ENCODE measurements around the gene STON2. TPM values are rescaled to one million over a fixed set of nuclear protein-coding genes. Genes with fewer than 3 reads are reported as not detected.

STON2 gene
- total RNA-seq, 2 donors from 2014 or later, result 12.7 to 23.8 TPM

GRCh38 chr14:81402123-81402495, 2.0 kb upstream of the STON2 start:
- 77% methylated on average over 2 of the region's 2 CpGs for WGBS
- intact Hi-C loops (cut with DNase I), result no loop called here
- H3K36me3 ChIP-seq, result no peaks in the 10 kb centered on the region
- H3K9me3 ChIP-seq, result no peaks in the 10 kb centered on the region
- no peak overlapping the region for H3K4me3 ChIP-seq
- no peak for TF ChIP-seq POLR2AphosphoS5 (IDR thresholded peaks at IDR 0.05)
- TF ChIP-seq, protein P1, sequence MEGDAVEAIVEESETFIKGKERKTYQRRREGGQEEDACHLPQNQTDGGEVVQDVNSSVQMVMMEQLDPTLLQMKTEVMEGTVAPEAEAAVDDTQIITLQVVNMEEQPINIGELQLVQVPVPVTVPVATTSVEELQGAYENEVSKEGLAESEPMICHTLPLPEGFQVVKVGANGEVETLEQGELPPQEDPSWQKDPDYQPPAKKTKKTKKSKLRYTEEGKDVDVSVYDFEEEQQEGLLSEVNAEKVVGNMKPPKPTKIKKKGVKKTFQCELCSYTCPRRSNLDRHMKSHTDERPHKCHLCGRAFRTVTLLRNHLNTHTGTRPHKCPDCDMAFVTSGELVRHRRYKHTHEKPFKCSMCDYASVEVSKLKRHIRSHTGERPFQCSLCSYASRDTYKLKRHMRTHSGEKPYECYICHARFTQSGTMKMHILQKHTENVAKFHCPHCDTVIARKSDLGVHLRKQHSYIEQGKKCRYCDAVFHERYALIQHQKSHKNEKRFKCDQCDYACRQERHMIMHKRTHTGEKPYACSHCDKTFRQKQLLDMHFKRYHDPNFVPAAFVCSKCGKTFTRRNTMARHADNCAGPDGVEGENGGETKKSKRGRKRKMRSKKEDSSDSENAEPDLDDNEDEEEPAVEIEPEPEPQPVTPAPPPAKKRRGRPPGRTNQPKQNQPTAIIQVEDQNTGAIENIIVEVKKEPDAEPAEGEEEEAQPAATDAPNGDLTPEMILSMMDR (IDR thresholded peaks at IDR 0.05), result no peak
- TF ChIP-seq POLR2A (IDR thresholded peaks at IDR 0.05), result no peak
- H3K4me1 ChIP-seq (replicated peaks), result peaks cover 6% of the 10 kb centered on the region
- no peak for DNase-seq (ENCODE audit: low spot score)
- H3K27me3 ChIP-seq (replicated peaks; ENCODE audit: insufficient read depth), result no peaks in the 10 kb centered on the region
- no peak overlapping the region for H3K27ac ChIP-seq

- Histone ChIP-seq H3K27ac (peak overlapping the region in 1 of 2 donors; percentile 19), H3K4me3 (no peak overlapping the region), H3K36me3 (no peaks in the 10 kb centered on the region), H3K27me3 (replicated peaks; ENCODE audit: insufficient read depth) (no peaks in the 10 kb centered on the region), H3K4me1 (replicated peaks) (peaks cover 6% of the 10 kb centered on the region), H3K9me3 (no peaks in the 10 kb centered on the region)
- intact Hi-C loops (cut with DNase I), result no loop called here
- WGBS, result 95% methylated on average over 2 of the region's 2 CpGs
- no peak for TF ChIP-seq POLR2AphosphoS5 (IDR thresholded peaks at IDR 0.05)
- no peak for TF ChIP-seq POLR2A (IDR thresholded peaks at IDR 0.05)
- TF ChIP-seq, protein P1 (IDR thresholded peaks at IDR 0.05), result no peak
- DNase-seq (ENCODE audit: low spot score), result no peak
Observed at GRCh38 chr14:81401420-81402122, 1.4 kb upstream of the STON2 start.

- no peak for TF ChIP-seq POLR2A (IDR thresholded peaks at IDR 0.05)
- peak; percentile 75 for TF ChIP-seq POLR2AphosphoS5 (IDR thresholded peaks at IDR 0.05)
- TF ChIP-seq, protein P1 (IDR thresholded peaks at IDR 0.05), result no peak
- intact Hi-C loops (cut with DNase I), result no loop called here
- H3K4me3 ChIP-seq, result no peak overlapping the region
- WGBS, result 18% methylated on average over 8 of the region's 8 CpGs
- peak; percentile 85 for DNase-seq (ENCODE audit: low spot score)
- no peaks in the 10 kb centered on the region for H3K36me3 ChIP-seq
- H3K27me3 ChIP-seq (replicated peaks; ENCODE audit: insufficient read depth), result no peaks in the 10 kb centered on the region
- peak overlapping the region; percentile 19 to 48 for H3K27ac ChIP-seq
- peaks cover 6% of the 10 kb centered on the region for H3K4me1 ChIP-seq (replicated peaks)
- H3K9me3 ChIP-seq, result no peaks in the 10 kb centered on the region
Observed at GRCh38 chr14:81400852-81401251, 728 bp upstream of the STON2 start.

- intact Hi-C loops (cut with DNase I), result no loop called here
- no peak overlapping the region for H3K4me3 ChIP-seq
- no peak for DNase-seq (ENCODE audit: low spot score)
- TF ChIP-seq, protein P1 (IDR thresholded peaks at IDR 0.05), result no peak
- TF ChIP-seq POLR2AphosphoS5 (IDR thresholded peaks at IDR 0.05) (no peak), POLR2A (IDR thresholded peaks at IDR 0.05) (no peak)
- no peaks in the 10 kb centered on the region for H3K27me3 ChIP-seq (replicated peaks; ENCODE audit: insufficient read depth)
- 80% methylated on average over 6 of the region's 6 CpGs for WGBS
- peaks cover 6% of the 10 kb centered on the region for H3K4me1 ChIP-seq (replicated peaks)
- H3K27ac ChIP-seq, result no peak overlapping the region
- no peaks in the 10 kb centered on the region for H3K36me3 ChIP-seq
- H3K9me3 ChIP-seq, result no peaks in the 10 kb centered on the region
Observed at GRCh38 chr14:81398196-81398891, 1.8 kb downstream of the STON2 start.

Measured in prostate gland (tissue), 2 donors.